Neural cell (in vitro differentiated cells): ENCODE measurements around the gene GAREM1. TPM values are rescaled to one million over a fixed set of nuclear protein-coding genes. Genes with fewer than 3 reads are reported as not detected.

Source experiments
- H2AFZ ChIP-seq: fragments of 200-600, 300-800 bp; sonication (generic), shearing (Covaris generic); 2 replicates; pipeline ENCODE4 v1.6.0; 2014; ENCODE audit warnings: low read depth, mild to moderate bottlenecking, antibody characterized with exemption, low read length, moderate library complexity
- H3F3A ChIP-seq: fragments of 200-600 bp; shearing (Covaris generic); 2 replicates; pipeline ENCODE4 v1.6.1; 2016; ENCODE audit warnings: mild to moderate bottlenecking, moderate library complexity, mixed read lengths, antibody characterized with exemption, low read length; ENCODE audit not compliant: insufficient read depth, poor library complexity, severe bottlenecking
- H3K27ac ChIP-seq: fragments of 200-600, 300-800 bp; sonication (generic), shearing (Covaris generic); 2 replicates; pipeline ENCODE4 v1.5.1; 2014; ENCODE audit warnings: mild to moderate bottlenecking, low read length, moderate library complexity
- H3K27me3 ChIP-seq: fragments of 300-800, 200-600 bp; sonication (generic), shearing (Covaris generic); 2 replicates; pipeline ENCODE4 v1.6.0; 2014; ENCODE audit warnings: mild to moderate bottlenecking, low read depth, low read length, moderate library complexity; ENCODE audit not compliant: insufficient read depth
- H3K36me3 ChIP-seq: fragments of 300-800, 200-600 bp; sonication (generic), shearing (Covaris generic); 2 replicates; pipeline ENCODE4 v1.5.1; 2014; ENCODE audit warnings: mild to moderate bottlenecking, antibody characterized with exemption, low read length, moderate library complexity; ENCODE audit not compliant: insufficient read depth
- H3K4me2 ChIP-seq: fragments of 300-800, 200-600 bp; sonication (generic), shearing (Covaris generic); 2 replicates; pipeline ENCODE4 v1.6.0; 2014; ENCODE audit warnings: mild to moderate bottlenecking, low read length
- H3K4me3 ChIP-seq: fragments of 300-800, 200-600 bp; sonication (generic), shearing (Covaris generic); 2 replicates; pipeline ENCODE4 v1.5.1; 2014; ENCODE audit warnings: mild to moderate bottlenecking, low read length, moderate library complexity
- H3K79me2 ChIP-seq: fragments of 200-600 bp; shearing (Covaris generic); replicated peaks from 2 replicates; pipeline ENCODE4 v1.6.0; 2014; ENCODE audit warnings: mild to moderate bottlenecking, low read length, moderate library complexity; ENCODE audit not compliant: insufficient read depth
- H3K9ac ChIP-seq: fragments of 300-800, 200-600 bp; sonication (generic), shearing (Covaris generic); 2 replicates; pipeline ENCODE4 v1.6.1; 2016; ENCODE audit warnings: mild to moderate bottlenecking, low read length, mixed read lengths
- H3K9me2 ChIP-seq: fragments of 200-600 bp; shearing (Covaris generic); 2 replicates; pipeline ENCODE4 v1.6.1; 2016; ENCODE audit warnings: mild to moderate bottlenecking, low read length, mixed read lengths; ENCODE audit not compliant: insufficient read depth
- H3K9me3 ChIP-seq: fragments of 200-600, 300-800 bp; sonication (generic), shearing (Covaris generic); 2 replicates; pipeline ENCODE4 v1.6.1; 2016; ENCODE audit warnings: mild to moderate bottlenecking, mixed run types, low read length, moderate library complexity, mixed read lengths
- H4K20me1 ChIP-seq: fragments of 200-600 bp; shearing (Covaris generic); 2 replicates; pipeline ENCODE4 v1.6.1; 2016; ENCODE audit warnings: mild to moderate bottlenecking, mixed run types; ENCODE audit not compliant: insufficient read depth
- EP300 ChIP-seq: fragments of 450-650 bp; conservative IDR thresholded peaks from 2 replicates; pipeline ENCODE4 v1.6.1; 2014; ENCODE audit warnings: antibody characterized with exemption, mild to moderate bottlenecking, moderate library complexity; ENCODE audit not compliant: poor library complexity, severe bottlenecking
- EZH2 ChIP-seq: fragments of 200-600, 300-800 bp; shearing (Covaris generic), sonication (generic); IDR thresholded peaks from 2 replicates; pipeline ENCODE4 v1.6.1; 2014; ENCODE audit warnings: antibody characterized with exemption, low read length, borderline replicate concordance, mild to moderate bottlenecking; ENCODE audit not compliant: insufficient read depth, poor library complexity, severe bottlenecking
- MXI1 ChIP-seq: fragments of 450-650 bp; conservative IDR thresholded peaks from 2 replicates; pipeline ENCODE4 v1.6.1; 2014; ENCODE audit warnings: antibody characterized with exemption, mild to moderate bottlenecking; ENCODE audit not compliant: poor library complexity, severe bottlenecking
- POLR2AphosphoS5 ChIP-seq: IDR thresholded peaks from 2 replicates; pipeline ENCODE4 v1.6.1; 2012
- RAD21 ChIP-seq: fragments of 450-650 bp; conservative IDR thresholded peaks from 2 replicates; pipeline ENCODE4 v1.6.1; 2014; ENCODE audit warnings: antibody characterized with exemption, mild to moderate bottlenecking, moderate library complexity
- SMC3 ChIP-seq: fragments of 450-650 bp; conservative IDR thresholded peaks from 2 replicates; pipeline ENCODE4 v1.6.1; 2014; ENCODE audit warnings: antibody characterized with exemption, mild to moderate bottlenecking, moderate library complexity; ENCODE audit not compliant: poor library complexity
- TAF1 ChIP-seq: IDR thresholded peaks from 2 replicates; pipeline ENCODE4 v1.6.1; 2012; ENCODE audit warnings: low read depth
- polyA plus RNA-seq: library from polyadenylated mRNA; depleted of rRNA; stranded (reverse); fragments of >200 nt; gene quantifications from 2 replicates; pipeline ENCODE4 v1.2.3, GENCODE V29; 2014
- TF ChIP-seq, protein P1 (sequence below): IDR thresholded peaks from 2 replicates; pipeline ENCODE4 v1.6.1; 2012; ENCODE audit warnings: borderline replicate concordance
- TF ChIP-seq, protein P2 (sequence below): fragments of 450-650 bp; IDR thresholded peaks from 2 replicates; pipeline ENCODE4 v1.5.1; 2014; ENCODE audit warnings: antibody characterized with exemption, mild to moderate bottlenecking, moderate library complexity; ENCODE audit not compliant: poor library complexity, severe bottlenecking

The GAREM1 gene
- polyA plus RNA-seq, 1 donor from 2014 or later: 1.3 TPM

DNA sequence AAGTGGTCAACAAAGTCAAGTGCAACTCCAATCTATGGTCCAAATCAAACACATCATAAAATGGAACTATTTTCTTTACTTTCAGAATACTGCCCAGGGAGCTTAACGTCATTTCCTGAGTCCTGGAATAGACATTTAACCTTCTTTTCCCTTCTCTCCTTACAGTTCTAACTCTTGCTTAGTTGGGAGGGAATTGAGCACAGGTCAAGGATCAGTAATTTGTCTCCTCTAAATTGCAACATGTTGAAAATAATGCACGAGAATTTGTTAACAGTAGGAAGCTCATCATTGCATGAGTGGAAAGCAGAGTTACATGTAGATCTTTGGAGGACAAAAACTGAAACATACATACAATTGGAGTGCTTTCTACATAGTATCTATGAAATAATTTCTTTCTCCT lies 193.1 kb downstream of the GAREM1 start:
- Histone ChIP-seq H3K36me3 (no peaks in the 10 kb centered on the region), H3K27me3 (no peaks in the 10 kb centered on the region), H4K20me1 (no peaks in the 10 kb centered on the region), H3K27ac (no peak overlapping the region), H3K79me2 (no peaks in the 10 kb centered on the region), H3K9me3 (no peaks in the 10 kb centered on the region), H3K9me2 (no peaks in the 10 kb centered on the region), H3K9ac (no peak overlapping the region), H3F3A (no peaks in the 10 kb centered on the region), H3K4me3 (no peak overlapping the region), H3K4me2 (no peak overlapping the region), H2AFZ (no peak overlapping the region)
- no peak for TF ChIP-seq POLR2AphosphoS5
- TF ChIP-seq RAD21: no peak
- TF ChIP-seq EP300: no peak
- TF ChIP-seq, protein P1, sequence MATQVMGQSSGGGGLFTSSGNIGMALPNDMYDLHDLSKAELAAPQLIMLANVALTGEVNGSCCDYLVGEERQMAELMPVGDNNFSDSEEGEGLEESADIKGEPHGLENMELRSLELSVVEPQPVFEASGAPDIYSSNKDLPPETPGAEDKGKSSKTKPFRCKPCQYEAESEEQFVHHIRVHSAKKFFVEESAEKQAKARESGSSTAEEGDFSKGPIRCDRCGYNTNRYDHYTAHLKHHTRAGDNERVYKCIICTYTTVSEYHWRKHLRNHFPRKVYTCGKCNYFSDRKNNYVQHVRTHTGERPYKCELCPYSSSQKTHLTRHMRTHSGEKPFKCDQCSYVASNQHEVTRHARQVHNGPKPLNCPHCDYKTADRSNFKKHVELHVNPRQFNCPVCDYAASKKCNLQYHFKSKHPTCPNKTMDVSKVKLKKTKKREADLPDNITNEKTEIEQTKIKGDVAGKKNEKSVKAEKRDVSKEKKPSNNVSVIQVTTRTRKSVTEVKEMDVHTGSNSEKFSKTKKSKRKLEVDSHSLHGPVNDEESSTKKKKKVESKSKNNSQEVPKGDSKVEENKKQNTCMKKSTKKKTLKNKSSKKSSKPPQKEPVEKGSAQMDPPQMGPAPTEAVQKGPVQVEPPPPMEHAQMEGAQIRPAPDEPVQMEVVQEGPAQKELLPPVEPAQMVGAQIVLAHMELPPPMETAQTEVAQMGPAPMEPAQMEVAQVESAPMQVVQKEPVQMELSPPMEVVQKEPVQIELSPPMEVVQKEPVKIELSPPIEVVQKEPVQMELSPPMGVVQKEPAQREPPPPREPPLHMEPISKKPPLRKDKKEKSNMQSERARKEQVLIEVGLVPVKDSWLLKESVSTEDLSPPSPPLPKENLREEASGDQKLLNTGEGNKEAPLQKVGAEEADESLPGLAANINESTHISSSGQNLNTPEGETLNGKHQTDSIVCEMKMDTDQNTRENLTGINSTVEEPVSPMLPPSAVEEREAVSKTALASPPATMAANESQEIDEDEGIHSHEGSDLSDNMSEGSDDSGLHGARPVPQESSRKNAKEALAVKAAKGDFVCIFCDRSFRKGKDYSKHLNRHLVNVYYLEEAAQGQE: no peak
- no peak for TF ChIP-seq SMC3
- TF ChIP-seq MXI1: no peak
- TF ChIP-seq TAF1: no peak
- TF ChIP-seq, protein P2, sequence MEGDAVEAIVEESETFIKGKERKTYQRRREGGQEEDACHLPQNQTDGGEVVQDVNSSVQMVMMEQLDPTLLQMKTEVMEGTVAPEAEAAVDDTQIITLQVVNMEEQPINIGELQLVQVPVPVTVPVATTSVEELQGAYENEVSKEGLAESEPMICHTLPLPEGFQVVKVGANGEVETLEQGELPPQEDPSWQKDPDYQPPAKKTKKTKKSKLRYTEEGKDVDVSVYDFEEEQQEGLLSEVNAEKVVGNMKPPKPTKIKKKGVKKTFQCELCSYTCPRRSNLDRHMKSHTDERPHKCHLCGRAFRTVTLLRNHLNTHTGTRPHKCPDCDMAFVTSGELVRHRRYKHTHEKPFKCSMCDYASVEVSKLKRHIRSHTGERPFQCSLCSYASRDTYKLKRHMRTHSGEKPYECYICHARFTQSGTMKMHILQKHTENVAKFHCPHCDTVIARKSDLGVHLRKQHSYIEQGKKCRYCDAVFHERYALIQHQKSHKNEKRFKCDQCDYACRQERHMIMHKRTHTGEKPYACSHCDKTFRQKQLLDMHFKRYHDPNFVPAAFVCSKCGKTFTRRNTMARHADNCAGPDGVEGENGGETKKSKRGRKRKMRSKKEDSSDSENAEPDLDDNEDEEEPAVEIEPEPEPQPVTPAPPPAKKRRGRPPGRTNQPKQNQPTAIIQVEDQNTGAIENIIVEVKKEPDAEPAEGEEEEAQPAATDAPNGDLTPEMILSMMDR: no peak
- TF ChIP-seq EZH2: no peak

DNA sequence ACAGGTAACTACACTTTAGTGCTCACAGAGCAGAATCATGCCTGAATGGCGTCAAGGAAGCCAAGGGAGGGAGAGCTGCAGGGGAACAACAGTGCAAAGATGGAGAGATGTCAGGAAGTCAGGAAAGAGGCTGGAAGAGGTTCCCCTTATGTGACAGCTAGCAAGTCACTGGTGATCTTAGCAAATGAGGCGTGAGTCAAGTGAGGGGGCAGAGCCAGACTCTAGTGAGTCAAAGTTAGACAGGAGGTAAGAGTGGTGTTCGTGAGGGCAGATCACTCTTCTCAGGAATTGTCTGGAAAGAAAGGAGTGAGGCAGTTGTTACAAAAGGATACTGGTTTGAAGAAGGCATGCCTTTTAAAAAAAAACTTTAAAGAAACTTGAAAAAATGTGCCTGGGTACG lies 193.8 kb downstream of the GAREM1 start:
- H3K9me3 ChIP-seq: no peaks in the 10 kb centered on the region
- no peak overlapping the region for H3K9ac ChIP-seq
- H3K27me3 ChIP-seq: no peaks in the 10 kb centered on the region
- no peak overlapping the region for H2AFZ ChIP-seq
- H3K4me2 ChIP-seq: no peak overlapping the region
- no peaks in the 10 kb centered on the region for H4K20me1 ChIP-seq
- no peaks in the 10 kb centered on the region for H3K36me3 ChIP-seq
- no peaks in the 10 kb centered on the region for H3K9me2 ChIP-seq
- no peaks in the 10 kb centered on the region for H3K79me2 ChIP-seq
- no peak overlapping the region for H3K27ac ChIP-seq
- H3F3A ChIP-seq: no peaks in the 10 kb centered on the region
- H3K4me3 ChIP-seq: no peak overlapping the region
- TF ChIP-seq MXI1 (no peak), EP300 (no peak), EZH2 (no peak), POLR2AphosphoS5 (no peak), SMC3 (no peak), RAD21 (no peak), TAF1 (no peak)
- TF ChIP-seq, protein P1: no peak
- TF ChIP-seq, protein P2: no peak
